ENCODE data around the gene FARP2.

Gene FARP2

DNA sequence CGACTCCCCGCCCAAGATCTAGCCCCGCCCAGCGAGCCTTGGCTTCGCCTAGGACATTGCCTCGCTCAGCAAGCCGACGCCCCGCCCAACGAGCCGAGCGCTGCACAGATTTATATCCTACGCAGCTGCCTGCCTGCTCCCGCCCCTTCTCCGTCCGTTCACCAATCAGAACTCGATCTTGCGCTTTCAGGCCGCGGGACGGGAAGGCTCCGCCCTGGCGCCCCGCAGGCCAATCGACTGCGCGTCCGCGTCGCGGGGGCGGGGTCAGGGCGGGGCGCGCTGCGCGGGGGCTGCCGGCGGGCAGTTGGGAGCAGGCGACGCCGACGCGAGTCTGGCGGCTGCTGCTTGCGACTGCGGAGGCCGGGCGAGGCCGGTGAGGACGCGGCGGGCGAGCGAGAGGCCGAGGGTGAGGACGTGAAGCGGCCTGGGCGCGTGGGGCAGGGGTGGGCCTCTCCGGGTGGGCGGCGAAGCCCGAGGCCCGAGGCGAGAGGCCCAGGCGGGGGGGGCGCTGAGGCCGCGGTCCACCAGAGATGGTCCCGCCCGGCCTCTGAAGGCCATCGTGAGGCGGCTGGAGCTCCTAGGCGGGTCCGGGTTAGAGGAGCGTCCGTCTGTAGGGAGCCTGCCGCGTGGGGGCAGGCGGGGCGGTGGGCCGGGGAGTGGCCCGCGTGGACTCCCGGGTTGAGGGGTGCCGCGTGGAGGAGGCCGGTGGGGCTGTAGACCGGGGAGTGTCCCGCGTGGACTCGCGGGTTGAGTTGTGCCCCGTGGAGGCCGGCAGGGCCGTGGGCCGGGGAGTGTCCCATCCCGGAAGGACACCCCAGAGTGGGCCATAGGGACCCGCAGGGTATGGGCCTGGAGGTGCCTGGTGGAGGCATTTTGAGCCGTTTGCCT, at the start of gene FARP2:
FARP2 (plus strand) TSS at position 303 of the 888 bp plus-strand sequence. CDS start 16,823 bp downstream, outside the sequence.
- TF ChIP-seq ZNF274 (IDR thresholded peaks at IDR 0.05; ENCODE audit: low read depth, low read length): no peak
- TF ChIP-seq YY1 (IDR thresholded peaks at IDR 0.05; ENCODE audit: insufficient read depth, insufficient read length): no peak
- no peak for TF ChIP-seq SUZ12 (IDR thresholded peaks at IDR 0.05; ENCODE audit: extremely low read depth, insufficient read depth, insufficient read length)
- Histone ChIP-seq H3K4me3 (ENCODE audit: insufficient read length, low read depth) (peak within 1 kb of the TSS; percentile 90), H3K36me3 (ENCODE audit: insufficient read depth, insufficient read length, low read length) (peaks cover 33% of the 10 kb centered on the region), H3K9ac (ENCODE audit: insufficient read length, low read depth) (peak within 1 kb of the TSS; percentile 97), H3K27me3 (ENCODE audit: insufficient read depth, insufficient read length) (no peaks in the 10 kb centered on the region), H3K4me1 (ENCODE audit: insufficient read depth, insufficient read length) (peaks cover 7% of the 10 kb centered on the region), H3K9me3 (ENCODE audit: insufficient read depth, low read length) (no peaks in the 10 kb centered on the region)
- DNase-seq (ENCODE audit: low read depth, low spot score): peak; percentile 97

DNA sequence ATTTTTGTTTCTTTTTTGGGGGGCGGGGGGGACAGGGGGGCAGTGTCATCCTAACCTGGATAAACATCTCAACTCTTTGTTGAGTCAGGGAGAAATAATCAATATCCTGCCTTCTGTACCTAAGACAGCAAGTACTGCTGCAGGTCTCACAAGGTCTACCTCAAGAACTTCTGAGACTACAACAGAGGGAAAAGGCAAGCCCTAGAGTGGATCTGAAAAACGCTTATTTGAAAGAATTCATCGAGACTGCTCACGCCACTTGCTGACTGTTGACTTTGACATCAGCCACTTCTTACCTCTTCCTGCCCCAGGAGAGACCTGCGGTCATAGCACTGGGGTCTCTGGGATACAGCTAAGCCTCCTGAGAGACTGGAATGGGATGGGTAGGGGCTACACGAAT, 49.0 kb upstream of the FARP2 start:
- no peak overlapping the region for H3K9ac ChIP-seq (ENCODE audit: insufficient read length, low read depth)
- no peaks in the 10 kb centered on the region for H3K27me3 ChIP-seq (ENCODE audit: insufficient read depth, insufficient read length)
- TF ChIP-seq SUZ12 (IDR thresholded peaks at IDR 0.05; ENCODE audit: extremely low read depth, insufficient read depth, insufficient read length): no peak
- TF ChIP-seq YY1 (IDR thresholded peaks at IDR 0.05; ENCODE audit: insufficient read depth, insufficient read length): no peak
- no peak for TF ChIP-seq ZNF274 (IDR thresholded peaks at IDR 0.05; ENCODE audit: low read depth, low read length)
- no peak for DNase-seq (ENCODE audit: low read depth, low spot score)
- no peak overlapping the region for H3K4me3 ChIP-seq (ENCODE audit: insufficient read length, low read depth)
- H3K36me3 ChIP-seq (ENCODE audit: insufficient read depth, insufficient read length, low read length): peaks cover 35% of the 10 kb centered on the region
- H3K4me1 ChIP-seq (ENCODE audit: insufficient read depth, insufficient read length): peaks cover 9% of the 10 kb centered on the region
- no peaks in the 10 kb centered on the region for H3K9me3 ChIP-seq (ENCODE audit: insufficient read depth, low read length)

DNA sequence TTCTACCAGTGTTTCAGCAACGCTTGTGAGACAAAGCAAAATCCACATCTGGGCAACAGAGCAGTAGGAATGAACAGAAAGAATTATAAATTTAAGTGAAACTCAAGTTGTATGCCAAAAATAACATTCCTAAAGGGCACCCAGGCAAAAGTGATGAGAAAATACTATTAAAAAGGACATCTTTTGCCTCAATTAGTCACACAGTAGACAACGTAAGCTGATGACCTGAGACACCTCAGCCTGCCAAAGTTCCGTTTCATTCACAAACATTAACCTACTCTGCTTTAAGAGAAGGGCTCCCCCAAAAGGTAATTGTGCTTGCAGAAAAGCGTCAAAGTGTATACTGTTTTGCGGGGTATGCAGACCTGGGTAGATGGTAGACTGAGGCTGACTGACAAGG, 47.8 kb upstream of the FARP2 start:
- Histone ChIP-seq H3K9me3 (ENCODE audit: insufficient read depth, low read length) (no peaks in the 10 kb centered on the region), H3K4me1 (ENCODE audit: insufficient read depth, insufficient read length) (peaks cover 6% of the 10 kb centered on the region), H3K36me3 (ENCODE audit: insufficient read depth, insufficient read length, low read length) (peaks cover 41% of the 10 kb centered on the region), H3K27me3 (ENCODE audit: insufficient read depth, insufficient read length) (no peaks in the 10 kb centered on the region), H3K9ac (ENCODE audit: insufficient read length, low read depth) (no peak overlapping the region), H3K4me3 (ENCODE audit: insufficient read length, low read depth) (no peak overlapping the region)
- no peak for DNase-seq (ENCODE audit: low read depth, low spot score)
- no peak for TF ChIP-seq ZNF274 (IDR thresholded peaks at IDR 0.05; ENCODE audit: low read depth, low read length)
- no peak for TF ChIP-seq SUZ12 (IDR thresholded peaks at IDR 0.05; ENCODE audit: extremely low read depth, insufficient read depth, insufficient read length)
- TF ChIP-seq YY1 (IDR thresholded peaks at IDR 0.05; ENCODE audit: insufficient read depth, insufficient read length): no peak

GRCh38 chr2:241308832-241309500, 47.1 kb upstream of the FARP2 start:
- no peak for TF ChIP-seq YY1 (IDR thresholded peaks at IDR 0.05; ENCODE audit: insufficient read depth, insufficient read length)
- no peak for TF ChIP-seq ZNF274 (IDR thresholded peaks at IDR 0.05; ENCODE audit: low read depth, low read length)
- TF ChIP-seq SUZ12 (IDR thresholded peaks at IDR 0.05; ENCODE audit: extremely low read depth, insufficient read depth, insufficient read length): no peak
- Histone ChIP-seq H3K4me3 (ENCODE audit: insufficient read length, low read depth) (no peak overlapping the region), H3K9me3 (ENCODE audit: insufficient read depth, low read length) (no peaks in the 10 kb centered on the region), H3K9ac (ENCODE audit: insufficient read length, low read depth) (no peak overlapping the region), H3K36me3 (ENCODE audit: insufficient read depth, insufficient read length, low read length) (peaks cover 41% of the 10 kb centered on the region), H3K27me3 (ENCODE audit: insufficient read depth, insufficient read length) (no peaks in the 10 kb centered on the region), H3K4me1 (ENCODE audit: insufficient read depth, insufficient read length) (peaks cover 4% of the 10 kb centered on the region)
- no peak for DNase-seq (ENCODE audit: low read depth, low spot score)

- Histone ChIP-seq H3K9me3 (ENCODE audit: insufficient read depth, low read length) (no peaks in the 10 kb centered on the region), H3K4me3 (ENCODE audit: insufficient read length, low read depth) (no peak overlapping the region), H3K36me3 (ENCODE audit: insufficient read depth, insufficient read length, low read length) (peaks cover 39% of the 10 kb centered on the region), H3K9ac (ENCODE audit: insufficient read length, low read depth) (no peak overlapping the region), H3K27me3 (ENCODE audit: insufficient read depth, insufficient read length) (no peaks in the 10 kb centered on the region), H3K4me1 (ENCODE audit: insufficient read depth, insufficient read length) (peaks cover 4% of the 10 kb centered on the region)
- no peak for DNase-seq (ENCODE audit: low read depth, low spot score)
- TF ChIP-seq YY1 (IDR thresholded peaks at IDR 0.05; ENCODE audit: insufficient read depth, insufficient read length): no peak
- no peak for TF ChIP-seq SUZ12 (IDR thresholded peaks at IDR 0.05; ENCODE audit: extremely low read depth, insufficient read depth, insufficient read length)
- no peak for TF ChIP-seq ZNF274 (IDR thresholded peaks at IDR 0.05; ENCODE audit: low read depth, low read length)
Measured at GRCh38 chr2:241309684-241310117, 46.4 kb upstream of the FARP2 start.

DNA sequence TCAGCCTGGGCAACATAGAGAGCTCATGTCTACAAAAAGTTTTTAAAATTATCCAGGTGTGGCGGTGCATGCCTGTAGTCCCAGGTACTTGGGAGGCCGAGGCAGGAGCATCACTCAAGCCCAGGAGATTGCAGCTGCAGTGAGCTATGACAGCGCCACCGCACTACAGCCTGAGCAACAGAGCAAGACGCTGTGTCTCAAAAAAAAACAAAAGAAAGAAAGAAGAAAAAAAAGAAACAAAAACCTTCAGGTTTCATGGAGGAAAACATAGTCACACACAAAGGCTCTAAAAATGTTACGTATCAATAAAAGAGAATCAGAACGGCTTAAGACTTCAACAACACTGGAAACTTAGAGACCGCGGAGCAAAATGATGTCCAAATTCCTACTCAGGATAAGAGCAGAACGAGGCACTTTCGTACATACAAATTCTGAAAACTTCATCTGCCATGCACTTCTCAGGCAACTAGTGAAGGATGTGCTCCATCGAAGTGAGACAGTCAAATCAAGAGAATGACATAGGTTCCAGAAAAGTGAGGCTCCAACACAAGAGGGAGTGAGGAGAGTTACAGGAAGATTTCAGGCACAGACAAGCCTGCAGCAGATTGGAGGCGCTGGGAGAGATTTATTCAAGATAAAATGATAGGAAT, 45.0 kb upstream of the FARP2 start:
- Histone ChIP-seq H3K9me3 (ENCODE audit: insufficient read depth, low read length) (no peaks in the 10 kb centered on the region), H3K36me3 (ENCODE audit: insufficient read depth, insufficient read length, low read length) (peaks cover 31% of the 10 kb centered on the region), H3K4me1 (ENCODE audit: insufficient read depth, insufficient read length) (peaks cover 4% of the 10 kb centered on the region), H3K27me3 (ENCODE audit: insufficient read depth, insufficient read length) (no peaks in the 10 kb centered on the region), H3K4me3 (ENCODE audit: insufficient read length, low read depth) (no peak overlapping the region), H3K9ac (ENCODE audit: insufficient read length, low read depth) (no peak overlapping the region)
- TF ChIP-seq SUZ12 (IDR thresholded peaks at IDR 0.05; ENCODE audit: extremely low read depth, insufficient read depth, insufficient read length) (no peak), ZNF274 (IDR thresholded peaks at IDR 0.05; ENCODE audit: low read depth, low read length) (no peak), YY1 (IDR thresholded peaks at IDR 0.05; ENCODE audit: insufficient read depth, insufficient read length) (no peak)
- no peak for DNase-seq (ENCODE audit: low read depth, low spot score)

Data from NT2/D1 (cell line).